ENCODE data around the gene RND1. TPM values are rescaled to one million over a fixed set of nuclear protein-coding genes. Genes with fewer than 3 reads are reported as not detected.

RND1 gene
- total RNA-seq, 5 donors from 2014 or later (not counting 1 experiment from before 2014, with no cell fraction given): 2.6 to 10.5 (median 5.0) TPM

DNA sequence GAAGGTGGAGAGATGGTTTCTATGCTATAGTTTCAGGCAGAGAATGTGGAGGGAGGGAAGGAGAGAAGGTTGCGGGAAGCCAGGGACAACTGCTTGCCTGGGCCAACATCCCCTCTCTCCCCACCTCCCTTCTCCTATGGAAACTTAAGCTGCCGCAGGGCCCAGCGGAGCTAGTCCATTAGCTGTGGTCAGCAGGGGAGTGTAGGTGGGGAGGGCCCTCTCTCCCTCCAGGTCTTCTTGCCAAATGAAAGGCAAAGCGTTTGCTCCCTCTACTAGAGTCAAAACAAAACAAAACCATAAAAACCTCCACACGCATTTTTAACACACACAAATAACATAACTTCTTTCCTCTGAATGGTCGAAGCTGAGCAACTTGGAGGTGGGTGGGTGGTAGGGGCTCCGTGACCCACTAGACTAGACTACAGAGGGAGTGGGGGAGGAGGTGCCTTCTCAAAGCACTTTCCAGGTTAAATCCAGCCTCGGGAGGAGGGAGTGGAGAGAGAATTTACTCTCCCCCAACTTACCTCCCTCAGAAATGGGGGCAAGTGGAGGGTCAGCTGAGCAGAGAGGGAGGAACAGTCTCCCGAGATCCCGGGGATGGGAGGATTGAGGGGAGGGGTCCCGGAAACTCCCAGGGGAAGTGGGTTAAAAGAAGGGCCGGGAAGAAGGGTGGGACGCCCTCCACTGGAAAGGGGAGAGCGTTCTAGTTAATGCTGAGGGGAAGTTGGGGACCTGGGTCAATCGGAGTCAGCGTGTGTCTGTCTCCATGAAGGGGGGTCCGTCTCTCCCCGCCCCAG lies 52.0 kb downstream of the RND1 start:
- WGBS (ENCODE audit: insufficient coverage): 17% methylated on average over 9 of the region's 18 CpGs
- Mint-ChIP-seq H3K9me3 (no peaks in the 10 kb centered on the region), H3K4me3 (peak overlapping the region; percentile 84 to 91 (median 89)), H3K27me3 (peaks cover 0 to 4% of the 10 kb centered on the region in 2 donors), H3K27ac (peak overlapping the region; percentile 78), H3K4me1 (peaks cover 25 to 36% (median 29%) of the 10 kb centered on the region in 3 donors), H3K36me3 (no peaks in the 10 kb centered on the region)
- H3K4me1 ChIP-seq (ENCODE audit: control insufficient read depth in 1 of 2, extremely low read depth in 1 of 2, insufficient read depth in 2 of 2, low read length in 2 of 2): peaks cover 8 to 41% of the 10 kb centered on the region in 2 experiments
- CTCF ChIA-PET: no interaction called here
- DNase-seq (no peak), ATAC-seq (replicated peaks in 1 of 4) (no peak)
- H3K27ac ChIP-seq (ENCODE audit: low read length): peak overlapping the region; percentile 29
- POLR2A ChIA-PET: no interaction called here
- no peaks in the 10 kb centered on the region for H3K36me3 ChIP-seq (ENCODE audit: control insufficient read depth in 2 of 2, extremely low read depth in 1 of 2, insufficient read depth in 1 of 2, low read length in 1 of 2)
- H3K9me3 ChIP-seq: no peaks in the 10 kb centered on the region
- peaks cover 0 to 17% of the 10 kb centered on the region in 2 experiments for H3K27me3 ChIP-seq (replicated peaks in 1 of 2; ENCODE audit: control insufficient read depth in 2 of 2, extremely low read depth in 1 of 2, insufficient read depth in 2 of 2, low read length in 1 of 2)
- peak overlapping the region in 1 of 2 donors; percentile 77 for H3K4me3 ChIP-seq (ENCODE audit: control insufficient read depth in 1 of 2, extremely low read depth in 1 of 2, low read length in 1 of 2)

DNA sequence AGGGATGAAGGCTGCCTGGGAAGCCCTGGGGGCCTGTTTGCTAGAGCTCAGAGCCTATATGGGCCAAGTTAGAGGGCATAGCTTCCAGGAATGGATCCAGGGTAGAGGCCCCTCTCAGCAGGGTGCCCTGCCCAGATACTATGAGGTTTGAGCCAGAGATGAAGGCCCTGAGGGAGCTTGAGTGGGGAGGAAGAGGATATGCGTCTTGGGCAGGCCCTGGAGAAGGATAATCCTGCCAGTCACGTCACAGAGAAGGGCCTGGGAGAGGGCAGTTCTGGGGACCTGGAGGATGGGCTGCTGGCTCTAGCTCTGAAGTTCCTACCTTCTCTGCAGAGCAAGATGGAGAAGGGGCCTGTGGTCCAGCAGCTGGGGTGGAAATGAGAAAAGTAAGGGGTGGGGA lies 53.3 kb downstream of the RND1 start:
- 87% methylated on average over 2 of the region's 2 CpGs for WGBS (ENCODE audit: insufficient coverage)
- H3K4me3 Mint-ChIP-seq: peak overlapping the region; percentile 17 to 44 (median 33)
- Histone ChIP-seq H3K9me3 (no peaks in the 10 kb centered on the region), H3K27me3 (replicated peaks in 1 of 2; ENCODE audit: control insufficient read depth in 2 of 2, extremely low read depth in 1 of 2, insufficient read depth in 2 of 2, low read length in 1 of 2) (peaks cover 0 to 12% of the 10 kb centered on the region in 2 experiments), H3K4me3 (ENCODE audit: control insufficient read depth in 1 of 2, extremely low read depth in 1 of 2, low read length in 1 of 2) (no peak overlapping the region), H3K4me1 (ENCODE audit: control insufficient read depth in 1 of 2, extremely low read depth in 1 of 2, insufficient read depth in 2 of 2, low read length in 2 of 2) (peaks cover 5 to 34% of the 10 kb centered on the region in 2 experiments), H3K36me3 (ENCODE audit: control insufficient read depth in 2 of 2, extremely low read depth in 1 of 2, insufficient read depth in 1 of 2, low read length in 1 of 2) (no peaks in the 10 kb centered on the region), H3K27ac (ENCODE audit: low read length) (no peak overlapping the region)
- DNase-seq (no peak), ATAC-seq (replicated peaks in 1 of 4) (no peak)
- H3K9me3 Mint-ChIP-seq: no peaks in the 10 kb centered on the region
- peak overlapping the region; percentile 2 to 62 for H3K27ac Mint-ChIP-seq
- ChIA-PET CTCF (no interaction called here), POLR2A (interaction anchor here in 1 of 2 donors (0.6 kb wide), 1 partner anchor 480 kb away, joined by 3 read pairs; no protein-coding TSS in a partner anchor)
- H3K27me3 Mint-ChIP-seq: peaks cover 0 to 4% of the 10 kb centered on the region in 2 donors
- no peaks in the 10 kb centered on the region for H3K36me3 Mint-ChIP-seq
- H3K4me1 Mint-ChIP-seq: peaks cover 19 to 29% (median 24%) of the 10 kb centered on the region in 3 donors

DNA sequence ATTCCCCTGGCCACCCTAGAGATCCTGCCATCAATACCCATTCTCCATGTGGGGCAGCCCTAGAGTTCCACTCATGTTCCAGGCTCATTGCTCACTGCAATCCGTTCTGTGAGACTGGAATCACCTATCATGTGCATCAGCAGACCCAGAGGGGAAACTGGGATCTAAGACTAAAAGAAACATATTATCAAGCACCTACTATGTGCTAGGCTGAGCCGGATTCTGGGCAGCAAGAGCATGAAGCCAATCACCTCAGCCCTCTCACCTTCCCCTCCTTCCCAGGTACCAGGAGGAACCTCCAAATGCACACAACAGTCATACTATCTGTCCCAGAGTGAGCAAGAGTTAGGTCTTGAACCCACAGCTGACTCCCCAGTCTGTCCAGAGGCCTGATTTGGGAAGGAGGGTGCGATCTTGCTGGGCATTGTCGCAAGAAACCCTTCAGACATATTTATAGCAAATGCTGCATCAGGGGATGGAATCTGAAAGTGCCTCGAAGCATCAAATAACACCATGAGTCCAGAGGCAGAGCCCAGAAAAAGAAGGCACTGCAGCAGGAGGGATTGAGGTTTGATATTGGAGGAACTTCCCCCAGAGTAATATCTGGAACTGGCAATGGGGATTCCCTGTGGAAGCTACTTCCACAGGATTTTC lies 54.1 kb downstream of the RND1 start:
- H3K4me1 Mint-ChIP-seq: peaks cover 12 to 22% (median 18%) of the 10 kb centered on the region in 3 donors
- H3K4me3 ChIP-seq (ENCODE audit: control insufficient read depth in 1 of 2, extremely low read depth in 1 of 2, low read length in 1 of 2): no peak overlapping the region
- ChIA-PET CTCF (interaction anchor here (0.5 to 0.7 kb wide), 2 partner anchors 11 to 18 kb away, joined by 4 to 6 read pairs; no protein-coding TSS in a partner anchor), POLR2A (interaction anchor here in 1 of 2 donors (0.6 kb wide), 1 partner anchor 481 kb away, joined by 3 read pairs; no protein-coding TSS in a partner anchor)
- peaks cover 0 to 4% of the 10 kb centered on the region in 2 experiments for H3K27me3 ChIP-seq (replicated peaks in 1 of 2; ENCODE audit: control insufficient read depth in 2 of 2, extremely low read depth in 1 of 2, insufficient read depth in 2 of 2, low read length in 1 of 2)
- H3K4me3 Mint-ChIP-seq: no peak overlapping the region
- no peak overlapping the region for H3K27ac ChIP-seq (ENCODE audit: low read length)
- ATAC-seq (replicated peaks in 1 of 4): no peak
- H3K9me3 ChIP-seq: no peaks in the 10 kb centered on the region
- WGBS (ENCODE audit: insufficient coverage): 78% methylated on average over 2 of the region's 5 CpGs
- no peak overlapping the region for H3K27ac Mint-ChIP-seq
- no peak for DNase-seq
- peaks cover 7 to 26% of the 10 kb centered on the region in 2 experiments for H3K4me1 ChIP-seq (ENCODE audit: control insufficient read depth in 1 of 2, extremely low read depth in 1 of 2, insufficient read depth in 2 of 2, low read length in 2 of 2)
- peaks cover 0 to 4% of the 10 kb centered on the region in 2 donors for H3K27me3 Mint-ChIP-seq
- no peaks in the 10 kb centered on the region for H3K36me3 ChIP-seq (ENCODE audit: control insufficient read depth in 2 of 2, extremely low read depth in 1 of 2, insufficient read depth in 1 of 2, low read length in 1 of 2)
- H3K36me3 Mint-ChIP-seq: no peaks in the 10 kb centered on the region
- H3K9me3 Mint-ChIP-seq: no peaks in the 10 kb centered on the region

DNA sequence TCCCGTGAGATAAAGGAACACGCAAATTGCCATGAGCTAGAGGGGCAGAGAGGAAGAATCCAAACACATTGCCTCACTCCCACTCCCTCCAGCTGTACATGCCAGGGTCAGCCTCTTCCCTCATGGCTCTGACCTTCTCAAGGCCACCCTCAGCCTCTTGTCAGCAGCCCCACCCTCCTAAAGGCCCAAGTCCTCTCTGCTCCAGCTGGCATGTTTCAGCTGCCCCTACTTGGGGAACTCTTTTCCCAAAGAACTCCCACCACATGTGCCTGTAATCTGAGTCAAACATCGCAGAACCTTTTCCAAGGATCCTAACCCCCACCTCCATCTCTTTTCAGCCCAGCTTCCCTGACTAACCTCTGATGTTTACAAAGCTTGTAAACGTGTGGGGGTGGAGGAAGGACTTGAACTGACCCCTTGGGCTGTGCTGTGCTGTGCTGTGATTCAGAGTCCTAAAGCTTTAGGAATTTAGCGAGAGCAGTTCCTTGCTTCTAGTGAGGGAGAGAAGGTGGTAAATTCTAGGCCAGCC lies 54.7 kb downstream of the RND1 start:
- Histone ChIP-seq H3K27ac (ENCODE audit: low read length) (no peak overlapping the region), H3K9me3 (no peaks in the 10 kb centered on the region), H3K4me1 (ENCODE audit: control insufficient read depth in 1 of 2, extremely low read depth in 1 of 2, insufficient read depth in 2 of 2, low read length in 2 of 2) (peaks cover 6 to 20% of the 10 kb centered on the region in 2 experiments), H3K4me3 (ENCODE audit: control insufficient read depth in 1 of 2, extremely low read depth in 1 of 2, low read length in 1 of 2) (no peak overlapping the region), H3K27me3 (replicated peaks in 1 of 2; ENCODE audit: control insufficient read depth in 2 of 2, extremely low read depth in 1 of 2, insufficient read depth in 2 of 2, low read length in 1 of 2) (peaks cover 0 to 3% of the 10 kb centered on the region in 2 experiments), H3K36me3 (ENCODE audit: control insufficient read depth in 2 of 2, extremely low read depth in 1 of 2, insufficient read depth in 1 of 2, low read length in 1 of 2) (no peaks in the 10 kb centered on the region)
- POLR2A ChIA-PET: no interaction called here
- no peaks in the 10 kb centered on the region for H3K27me3 Mint-ChIP-seq
- H3K36me3 Mint-ChIP-seq: no peaks in the 10 kb centered on the region
- peaks cover 8 to 16% (median 12%) of the 10 kb centered on the region in 3 donors for H3K4me1 Mint-ChIP-seq
- ATAC-seq (replicated peaks in 1 of 4) (no peak), DNase-seq (no peak)
- peak overlapping the region in 1 of 2 donors; percentile 23 for H3K27ac Mint-ChIP-seq
- H3K9me3 Mint-ChIP-seq: no peaks in the 10 kb centered on the region
- CTCF ChIA-PET: interaction anchor here in 1 of 2 donors (0.7 kb wide), 1 partner anchor 18 kb away, joined by 4 read pairs; no protein-coding TSS in a partner anchor
- 100% methylated on average over 1 of the region's 5 CpGs for WGBS (ENCODE audit: insufficient coverage)
- H3K4me3 Mint-ChIP-seq: no peak overlapping the region

DNA sequence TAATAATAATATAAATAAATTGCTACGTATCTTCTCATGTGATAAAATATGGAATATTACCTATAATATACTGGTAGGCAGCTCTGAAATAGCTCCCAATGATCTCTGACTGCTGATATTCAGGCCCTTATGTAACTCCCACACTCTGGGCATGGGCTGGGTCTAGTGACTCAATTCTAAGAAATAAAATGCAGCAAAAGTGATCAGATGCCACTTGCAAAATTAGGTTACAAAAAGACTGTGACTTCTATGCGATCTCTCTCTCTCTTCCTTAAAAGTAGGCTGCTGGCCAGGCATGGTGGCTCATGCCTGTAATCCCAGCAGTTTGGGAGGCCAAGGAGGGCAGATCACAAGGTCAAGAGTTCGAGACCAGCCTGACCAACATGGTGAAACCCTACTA lies 57.7 kb downstream of the RND1 start:
- Mint-ChIP-seq H3K4me3 (no peak overlapping the region), H3K9me3 (no peaks in the 10 kb centered on the region), H3K36me3 (no peaks in the 10 kb centered on the region), H3K27ac (no peak overlapping the region), H3K27me3 (no peaks in the 10 kb centered on the region), H3K4me1 (peaks cover 0 to 8% (median 5%) of the 10 kb centered on the region in 3 donors)
- Histone ChIP-seq H3K4me1 (ENCODE audit: control insufficient read depth in 1 of 2, extremely low read depth in 1 of 2, insufficient read depth in 2 of 2, low read length in 2 of 2) (peaks cover 0 to 3% of the 10 kb centered on the region in 2 experiments), H3K9me3 (no peaks in the 10 kb centered on the region), H3K27me3 (replicated peaks in 1 of 2; ENCODE audit: control insufficient read depth in 2 of 2, extremely low read depth in 1 of 2, insufficient read depth in 2 of 2, low read length in 1 of 2) (no peaks in the 10 kb centered on the region), H3K36me3 (ENCODE audit: control insufficient read depth in 2 of 2, extremely low read depth in 1 of 2, insufficient read depth in 1 of 2, low read length in 1 of 2) (no peaks in the 10 kb centered on the region), H3K27ac (ENCODE audit: low read length) (no peak overlapping the region), H3K4me3 (ENCODE audit: control insufficient read depth in 1 of 2, extremely low read depth in 1 of 2, low read length in 1 of 2) (no peak overlapping the region)
- no peak for ATAC-seq (replicated peaks in 1 of 4)
- POLR2A ChIA-PET: no interaction called here
- 67% methylated on average over 2 of the region's 3 CpGs for WGBS (ENCODE audit: insufficient coverage)
- CTCF ChIA-PET: no interaction called here
- DNase-seq: no peak

Data from T-cell (primary cell).